ENCODE data around the gene PPL.
A peak's percentile ranks its signal among the peaks of the same experiment; 100 is the strongest.

Gene PPL

DNA sequence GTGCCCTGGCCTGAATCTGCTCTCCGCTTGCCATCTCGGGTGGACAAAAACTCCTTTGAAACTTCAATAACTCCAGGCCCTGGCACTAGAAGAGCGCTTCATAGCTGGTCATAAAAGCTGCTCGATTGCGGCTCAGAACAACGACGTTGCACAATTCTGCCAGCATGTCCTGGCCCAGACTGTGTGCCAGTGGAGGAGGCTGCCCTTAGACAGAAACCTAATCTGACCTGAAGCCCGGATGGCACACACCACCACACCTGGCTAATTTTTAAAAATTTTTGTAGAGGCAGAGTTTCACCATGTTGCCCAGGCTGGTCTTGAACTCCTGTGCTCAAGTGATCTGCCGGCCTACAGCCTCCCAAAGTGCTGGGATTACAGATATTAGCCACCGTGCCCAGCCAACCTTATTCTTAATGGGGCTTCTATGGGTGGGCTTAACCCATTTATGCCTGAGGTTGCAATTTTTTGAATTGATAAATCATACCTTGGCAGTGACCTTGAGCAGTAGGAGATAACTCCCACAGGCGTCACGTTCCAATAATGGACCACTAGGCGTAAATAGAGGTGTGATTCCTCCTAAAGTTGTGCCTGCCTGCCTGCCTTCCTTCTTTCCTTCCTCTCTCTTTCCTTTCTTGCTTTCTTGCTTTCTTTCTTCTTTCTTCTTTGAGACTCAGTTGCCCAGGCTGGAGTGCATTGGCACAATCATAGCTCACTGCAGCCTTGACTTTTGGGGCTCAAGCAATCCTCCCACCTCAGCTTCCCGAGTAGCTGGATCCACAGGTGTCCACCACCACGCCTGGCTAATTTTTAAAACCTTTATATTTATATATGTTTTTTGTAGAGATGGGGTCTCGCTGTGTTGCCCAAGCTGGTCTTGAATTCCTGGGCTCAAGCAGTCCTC, 1.1 kb upstream of the PPL start:
- TF ChIP-seq, protein P1, sequence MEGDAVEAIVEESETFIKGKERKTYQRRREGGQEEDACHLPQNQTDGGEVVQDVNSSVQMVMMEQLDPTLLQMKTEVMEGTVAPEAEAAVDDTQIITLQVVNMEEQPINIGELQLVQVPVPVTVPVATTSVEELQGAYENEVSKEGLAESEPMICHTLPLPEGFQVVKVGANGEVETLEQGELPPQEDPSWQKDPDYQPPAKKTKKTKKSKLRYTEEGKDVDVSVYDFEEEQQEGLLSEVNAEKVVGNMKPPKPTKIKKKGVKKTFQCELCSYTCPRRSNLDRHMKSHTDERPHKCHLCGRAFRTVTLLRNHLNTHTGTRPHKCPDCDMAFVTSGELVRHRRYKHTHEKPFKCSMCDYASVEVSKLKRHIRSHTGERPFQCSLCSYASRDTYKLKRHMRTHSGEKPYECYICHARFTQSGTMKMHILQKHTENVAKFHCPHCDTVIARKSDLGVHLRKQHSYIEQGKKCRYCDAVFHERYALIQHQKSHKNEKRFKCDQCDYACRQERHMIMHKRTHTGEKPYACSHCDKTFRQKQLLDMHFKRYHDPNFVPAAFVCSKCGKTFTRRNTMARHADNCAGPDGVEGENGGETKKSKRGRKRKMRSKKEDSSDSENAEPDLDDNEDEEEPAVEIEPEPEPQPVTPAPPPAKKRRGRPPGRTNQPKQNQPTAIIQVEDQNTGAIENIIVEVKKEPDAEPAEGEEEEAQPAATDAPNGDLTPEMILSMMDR (IDR thresholded peaks at IDR 0.05; ENCODE audit: insufficient read depth, missing control alignments): no peak
- DNase-seq (ENCODE audit: insufficient read length, low spot score): no peak
- no peak for FAIRE-seq

DNA sequence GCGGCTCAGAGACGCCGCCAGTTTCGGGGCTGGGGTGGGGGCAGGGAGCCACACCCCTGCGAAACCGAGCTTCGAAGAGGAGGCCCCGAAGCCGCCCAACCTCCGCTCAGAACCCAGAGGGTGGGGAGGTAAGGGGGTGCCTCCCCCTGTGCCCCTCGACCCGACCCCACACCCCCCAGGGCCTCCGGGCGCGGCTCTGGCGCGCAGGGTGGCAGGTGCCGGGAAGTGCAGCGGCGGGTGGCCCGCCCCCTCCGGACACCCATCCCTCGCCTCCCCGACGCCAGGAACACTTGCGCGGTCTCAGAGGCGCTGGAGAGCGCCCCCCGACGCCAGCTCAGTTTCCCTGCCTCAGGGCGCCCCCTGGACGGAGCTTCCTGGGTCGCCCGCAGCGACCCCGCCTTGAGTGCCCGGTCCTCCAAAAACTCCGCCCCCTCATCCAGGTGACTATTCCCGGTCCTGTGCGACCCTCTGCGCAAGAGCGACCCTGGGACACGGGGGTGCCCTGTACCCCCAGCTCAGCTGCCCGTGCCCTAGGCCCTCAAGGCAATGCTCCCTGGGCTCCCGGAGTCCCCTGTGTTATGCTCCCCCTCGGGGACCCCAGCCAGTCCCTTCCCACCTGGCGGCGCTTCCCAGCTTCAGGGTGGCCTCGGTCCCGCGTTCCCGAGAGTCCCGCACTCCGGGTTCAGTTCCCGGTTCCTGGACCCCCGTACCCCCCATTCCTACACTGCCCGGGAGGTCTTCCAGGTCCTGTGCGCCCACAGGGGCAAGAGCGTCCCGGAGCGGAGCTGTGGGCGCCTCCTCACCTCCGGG, 562 bp downstream of the PPL start:
- FAIRE-seq (no peak), DNase-seq (ENCODE audit: insufficient read length, low spot score) (peak; percentile 35)
- TF ChIP-seq, protein P1 (IDR thresholded peaks at IDR 0.05; ENCODE audit: insufficient read depth, missing control alignments): peak; percentile 14

DNA sequence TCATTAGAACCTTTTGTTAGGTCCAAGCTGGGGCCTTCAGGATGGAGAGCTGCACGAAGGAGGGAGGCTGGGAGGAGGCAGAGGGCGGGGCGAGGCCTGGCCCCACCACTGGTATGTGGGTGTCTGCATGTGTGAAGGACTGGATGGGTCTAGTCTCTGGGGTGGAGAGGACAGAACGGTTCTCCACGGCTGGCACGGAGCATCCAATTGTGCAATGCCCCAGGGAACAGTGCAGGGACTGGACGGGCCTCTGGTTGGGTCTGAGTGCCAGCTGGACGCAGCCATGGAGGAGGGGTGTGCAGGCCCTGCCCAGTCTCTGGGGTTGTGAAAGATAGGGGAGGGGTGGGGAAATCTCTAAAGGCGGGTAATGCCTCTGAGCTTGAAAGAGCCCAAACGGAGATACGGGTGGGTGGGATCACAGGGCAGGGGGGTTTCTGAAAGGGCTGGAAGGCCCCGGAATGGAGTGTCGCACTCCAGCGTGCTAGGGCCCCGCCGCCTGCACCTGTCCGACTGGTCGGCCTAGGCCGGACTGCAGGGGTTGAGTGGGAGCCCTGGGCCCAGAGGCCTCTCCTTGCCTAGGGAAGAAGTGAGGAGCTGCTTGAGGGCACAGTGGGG, 1.6 kb downstream of the PPL start:
- DNase-seq (ENCODE audit: insufficient read length, low spot score) (no peak), FAIRE-seq (no peak)
- TF ChIP-seq, protein P1 (IDR thresholded peaks at IDR 0.05; ENCODE audit: insufficient read depth, missing control alignments): no peak

DNA sequence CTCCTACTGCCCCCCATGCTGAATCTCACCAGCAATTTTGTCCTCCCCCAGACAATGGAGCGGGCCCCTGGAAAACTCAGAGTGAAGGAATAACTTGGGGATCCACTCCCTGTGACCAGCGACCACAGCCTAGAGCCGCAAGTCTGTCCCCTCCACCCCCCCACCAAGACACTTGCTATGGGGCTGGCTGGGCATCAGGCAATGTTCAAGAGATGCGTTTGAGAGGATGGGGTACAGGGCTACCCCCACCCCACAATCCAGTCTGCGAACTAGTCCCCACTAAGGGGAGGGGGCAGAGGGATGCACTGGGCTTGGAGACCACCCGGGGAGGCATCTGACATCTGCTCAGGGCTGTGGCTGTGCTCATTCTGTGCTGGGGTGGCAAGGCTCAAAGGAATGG, 2.4 kb downstream of the PPL start:
- no peak for FAIRE-seq
- DNase-seq (ENCODE audit: insufficient read length, low spot score): no peak
- TF ChIP-seq, protein P1 (IDR thresholded peaks at IDR 0.05; ENCODE audit: insufficient read depth, missing control alignments): no peak

DNA sequence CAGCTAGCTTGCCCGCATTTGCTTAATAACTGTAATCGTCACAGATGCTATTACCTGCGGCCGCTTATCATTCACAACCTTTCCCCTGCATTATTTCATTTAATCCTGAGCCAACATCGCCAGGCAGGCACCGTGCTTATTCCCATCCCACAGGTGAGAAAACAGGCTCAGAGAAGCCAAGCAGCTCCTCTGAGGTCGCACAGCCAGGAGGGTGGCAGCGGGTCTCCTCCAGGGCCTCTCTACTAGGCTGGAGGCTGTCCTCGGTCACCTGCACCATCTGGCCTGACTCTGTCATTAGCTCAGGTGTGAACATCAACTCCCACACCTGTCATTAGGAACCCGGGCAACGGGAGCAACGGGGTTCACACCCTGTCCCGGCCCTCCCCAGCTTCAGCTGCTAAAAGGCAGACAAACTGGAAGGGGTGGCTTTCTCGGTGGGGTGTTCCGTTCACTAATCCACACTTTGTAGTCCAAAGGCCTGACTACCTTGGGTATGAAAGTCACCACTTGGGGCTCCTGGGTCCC, 3.0 kb downstream of the PPL start:
- DNase-seq (ENCODE audit: insufficient read length, low spot score): no peak
- TF ChIP-seq, protein P1 (IDR thresholded peaks at IDR 0.05; ENCODE audit: insufficient read depth, missing control alignments): no peak
- no peak for FAIRE-seq

DNA sequence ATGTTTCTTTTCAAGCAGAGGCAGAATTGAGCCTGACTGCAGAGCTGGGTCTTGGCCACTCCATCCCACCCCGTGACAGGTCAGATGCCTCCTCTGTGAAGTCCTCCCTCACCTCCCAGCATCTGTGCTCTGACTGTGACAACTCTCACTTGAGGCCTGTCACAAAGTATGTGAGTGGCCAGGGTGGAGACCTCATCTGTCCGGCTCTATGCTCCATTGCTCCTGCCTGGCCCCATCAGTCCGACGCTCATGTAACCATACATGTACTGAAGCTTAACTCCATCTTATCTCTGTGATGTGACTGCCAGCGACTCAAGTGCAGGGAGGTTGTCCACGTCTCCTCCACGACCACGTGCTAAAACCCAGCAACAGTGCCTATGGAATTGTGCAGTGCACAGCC, 3.5 kb downstream of the PPL start:
- DNase-seq (ENCODE audit: insufficient read length, low spot score) (no peak), FAIRE-seq (no peak)
- TF ChIP-seq, protein P1 (IDR thresholded peaks at IDR 0.05; ENCODE audit: insufficient read depth, missing control alignments): no peak

All from D721Med (cell line).